ENCODE results near the gene CD48. TPM values are rescaled to one million over a fixed set of nuclear protein-coding genes. Genes with fewer than 3 reads are reported as not detected.

The CD48 gene
- total and polyA plus RNA-seq, 2 experiments from 2014 or later = 0.30 TPM; not detected in 1

- Histone ChIP-seq H3K27ac (no peak overlapping the region), H3K9me3 (ENCODE audit: low read depth) (no peaks in the 10 kb centered on the region), H3K4me3 (no peak overlapping the region), H3K27me3 (no peaks in the 10 kb centered on the region), H3K79me2 (no peaks in the 10 kb centered on the region), H3K9me2 (replicated peaks; ENCODE audit: insufficient read depth) (no peaks in the 10 kb centered on the region), H3K4me2 (no peak overlapping the region), H2AFZ (no peak overlapping the region), H4K20me1 (ENCODE audit: insufficient read depth, poor library complexity, severe bottlenecking) (no peaks in the 10 kb centered on the region), H3K36me3 (replicated peaks; ENCODE audit: insufficient read depth, low read depth) (no peaks in the 10 kb centered on the region), H3K4me1 (ENCODE audit: insufficient read depth) (peaks cover 35% of the 10 kb centered on the region)
- TF ChIP-seq EZH2 (IDR thresholded peaks at IDR 0.05; ENCODE audit: borderline replicate concordance) = no peak
- TF ChIP-seq EZH2phosphoT487 (IDR thresholded peaks at IDR 0.05; ENCODE audit: low read depth, severe bottlenecking, unreplicated experiment) = no peak
- no peak for TF ChIP-seq CTCF (IDR thresholded peaks at IDR 0.05; ENCODE audit: poor library complexity)
- DNase-seq (ENCODE audit: low spot score) = no peak
- WGBS (ENCODE audit: low lambda C conversion rate, missing lambda C conversion rate) = 91% methylated on average over 8 of the region's 8 CpGs
Measured at GRCh38 chr1:160641323-160642280, 70.0 kb downstream of the CD48 start.

- no peaks in the 10 kb centered on the region for H3K9me2 ChIP-seq (replicated peaks; ENCODE audit: insufficient read depth)
Measured at GRCh38 chr1:160640359-160641123, 71.1 kb downstream of the CD48 start.

DNA sequence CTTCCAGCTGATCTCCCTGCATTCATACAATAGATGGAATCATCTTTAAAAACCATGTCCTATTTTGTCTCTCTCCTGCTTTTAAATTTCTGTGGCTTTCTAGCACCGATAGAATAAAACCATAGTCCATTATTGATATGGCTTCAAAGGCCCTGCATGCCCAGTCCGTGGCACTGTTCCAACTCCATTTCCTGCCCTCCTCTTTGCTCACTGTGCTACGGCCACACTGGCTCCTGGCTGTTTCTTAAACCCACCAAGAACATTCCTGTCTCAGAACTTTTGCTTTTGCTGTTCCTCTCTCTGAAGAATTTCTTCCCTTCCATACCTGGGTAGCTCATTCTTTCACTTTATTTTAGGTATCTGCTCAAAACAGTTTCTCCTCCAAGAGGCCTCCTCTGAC lies 72.0 kb downstream of the CD48 start:
- Histone ChIP-seq H3K9me2 (replicated peaks; ENCODE audit: insufficient read depth) (no peaks in the 10 kb centered on the region), H3K27ac (peak overlapping the region; percentile 18), H3K9me3 (ENCODE audit: low read depth) (no peaks in the 10 kb centered on the region), H3K4me3 (no peak overlapping the region), H2AFZ (no peak overlapping the region), H3K4me2 (no peak overlapping the region), H4K20me1 (ENCODE audit: insufficient read depth, poor library complexity, severe bottlenecking) (no peaks in the 10 kb centered on the region), H3K4me1 (ENCODE audit: insufficient read depth) (peaks cover 24% of the 10 kb centered on the region), H3K27me3 (no peaks in the 10 kb centered on the region), H3K79me2 (no peaks in the 10 kb centered on the region), H3K36me3 (replicated peaks; ENCODE audit: insufficient read depth, low read depth) (no peaks in the 10 kb centered on the region)
- WGBS (ENCODE audit: low lambda C conversion rate, missing lambda C conversion rate) = 57% methylated on average over 3 of the region's 3 CpGs
- TF ChIP-seq CTCF (IDR thresholded peaks at IDR 0.05; ENCODE audit: poor library complexity) = no peak
- TF ChIP-seq EZH2phosphoT487 (IDR thresholded peaks at IDR 0.05; ENCODE audit: low read depth, severe bottlenecking, unreplicated experiment) = no peak
- no peak for TF ChIP-seq EZH2 (IDR thresholded peaks at IDR 0.05; ENCODE audit: borderline replicate concordance)
- no peak for DNase-seq (ENCODE audit: low spot score)

More at GRCh38 chr1:160640359-160641123, 71.1 kb downstream of the CD48 start:
- no peaks in the 10 kb centered on the region for H3K9me3 ChIP-seq (ENCODE audit: low read depth)
- no peaks in the 10 kb centered on the region for H3K27me3 ChIP-seq
- H3K4me3 ChIP-seq = no peak overlapping the region
- no peak for DNase-seq (ENCODE audit: low spot score)
- H3K27ac ChIP-seq = no peak overlapping the region
- 100% methylated on average over 2 of the region's 2 CpGs for WGBS (ENCODE audit: low lambda C conversion rate, missing lambda C conversion rate)
- no peak overlapping the region for H2AFZ ChIP-seq
- H3K4me2 ChIP-seq = no peak overlapping the region
- no peaks in the 10 kb centered on the region for H3K36me3 ChIP-seq (replicated peaks; ENCODE audit: insufficient read depth, low read depth)
- H3K4me1 ChIP-seq (ENCODE audit: insufficient read depth) = peaks cover 25% of the 10 kb centered on the region
- TF ChIP-seq CTCF (IDR thresholded peaks at IDR 0.05; ENCODE audit: poor library complexity) (no peak), EZH2 (IDR thresholded peaks at IDR 0.05; ENCODE audit: borderline replicate concordance) (no peak), EZH2phosphoT487 (IDR thresholded peaks at IDR 0.05; ENCODE audit: low read depth, severe bottlenecking, unreplicated experiment) (no peak)
- no peaks in the 10 kb centered on the region for H4K20me1 ChIP-seq (ENCODE audit: insufficient read depth, poor library complexity, severe bottlenecking)
- H3K79me2 ChIP-seq = no peaks in the 10 kb centered on the region
